Upper lobe of right lung (tissue), 1 donor: Measurements from ENCODE around the gene PDE11A. TPM values are rescaled to one million over a fixed set of nuclear protein-coding genes. Genes with fewer than 3 reads are reported as not detected.

Experiments
- ATAC-seq: fragments of 200-7000 bp; cut with Tn5 transposase; one replicate; pipeline ENCODE4 v1.9.1; 2020; ENCODE audit warnings: mild to moderate bottlenecking, moderate library complexity
- DNase-seq: peaks from one replicate; pipeline ENCODE4 v3.0.0-alpha.2; 2020
- H3K27ac ChIP-seq: fragments of 200-600 bp; one replicate; pipeline ENCODE4 v1.8.0; 2022
- H3K27me3 ChIP-seq: fragments of 200-600 bp; one replicate; pipeline ENCODE4 v1.8.0; 2022; ENCODE audit warnings: mild to moderate bottlenecking
- H3K36me3 ChIP-seq: fragments of 200-600 bp; one replicate; pipeline ENCODE4 v1.8.0; 2022
- H3K4me1 ChIP-seq: fragments of 200-600 bp; one replicate; pipeline ENCODE4 v1.8.0; 2022
- H3K4me3 ChIP-seq: fragments of 200-600 bp; one replicate; pipeline ENCODE4 v1.8.0; 2022; ENCODE audit warnings: mild to moderate bottlenecking
- H3K9me3 ChIP-seq: fragments of 200-600 bp; one replicate; pipeline ENCODE4 v1.8.0; 2022
- intact Hi-C: fragments of 100-400 bp; cut with DNase I; formaldehyde crosslinking; loops from one replicate; pipeline ENCODE4 v1.11.0; 2022
- total RNA-seq: library from RNA; stranded (reverse); fragmentation: NEBNext Ultra II Directional; extraction: Animal tissue kit (Norgen Biotek cat#: 25700); gene quantifications from one replicate; pipeline ENCODE4 v1.2.1, GENCODE V29; 2021
- TF ChIP-seq, protein P1 (sequence below): fragments of 200-600 bp; IDR thresholded peaks from one replicate; pipeline ENCODE4 v1.8.0; 2022; ENCODE audit warnings: antibody characterized with exemption
- donor health status: DM: no; HTN: yes; CAD: no; lungs with severe emphysema.

PDE11A gene
- total RNA-seq, 1 donor from 2014 or later = not detected

GRCh38 chr2:177600917-177601316, 471.7 kb downstream of the PDE11A start:
- DNase-seq (no peak), ATAC-seq (no peak)
- Histone ChIP-seq H3K27ac (no peak overlapping the region), H3K27me3 (no peaks in the 10 kb centered on the region), H3K4me3 (no peak overlapping the region), H3K4me1 (no peaks in the 10 kb centered on the region), H3K9me3 (no peaks in the 10 kb centered on the region), H3K36me3 (no peaks in the 10 kb centered on the region)
- TF ChIP-seq, protein P1, sequence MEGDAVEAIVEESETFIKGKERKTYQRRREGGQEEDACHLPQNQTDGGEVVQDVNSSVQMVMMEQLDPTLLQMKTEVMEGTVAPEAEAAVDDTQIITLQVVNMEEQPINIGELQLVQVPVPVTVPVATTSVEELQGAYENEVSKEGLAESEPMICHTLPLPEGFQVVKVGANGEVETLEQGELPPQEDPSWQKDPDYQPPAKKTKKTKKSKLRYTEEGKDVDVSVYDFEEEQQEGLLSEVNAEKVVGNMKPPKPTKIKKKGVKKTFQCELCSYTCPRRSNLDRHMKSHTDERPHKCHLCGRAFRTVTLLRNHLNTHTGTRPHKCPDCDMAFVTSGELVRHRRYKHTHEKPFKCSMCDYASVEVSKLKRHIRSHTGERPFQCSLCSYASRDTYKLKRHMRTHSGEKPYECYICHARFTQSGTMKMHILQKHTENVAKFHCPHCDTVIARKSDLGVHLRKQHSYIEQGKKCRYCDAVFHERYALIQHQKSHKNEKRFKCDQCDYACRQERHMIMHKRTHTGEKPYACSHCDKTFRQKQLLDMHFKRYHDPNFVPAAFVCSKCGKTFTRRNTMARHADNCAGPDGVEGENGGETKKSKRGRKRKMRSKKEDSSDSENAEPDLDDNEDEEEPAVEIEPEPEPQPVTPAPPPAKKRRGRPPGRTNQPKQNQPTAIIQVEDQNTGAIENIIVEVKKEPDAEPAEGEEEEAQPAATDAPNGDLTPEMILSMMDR = no peak
- intact Hi-C loops = no loop called here

DNA sequence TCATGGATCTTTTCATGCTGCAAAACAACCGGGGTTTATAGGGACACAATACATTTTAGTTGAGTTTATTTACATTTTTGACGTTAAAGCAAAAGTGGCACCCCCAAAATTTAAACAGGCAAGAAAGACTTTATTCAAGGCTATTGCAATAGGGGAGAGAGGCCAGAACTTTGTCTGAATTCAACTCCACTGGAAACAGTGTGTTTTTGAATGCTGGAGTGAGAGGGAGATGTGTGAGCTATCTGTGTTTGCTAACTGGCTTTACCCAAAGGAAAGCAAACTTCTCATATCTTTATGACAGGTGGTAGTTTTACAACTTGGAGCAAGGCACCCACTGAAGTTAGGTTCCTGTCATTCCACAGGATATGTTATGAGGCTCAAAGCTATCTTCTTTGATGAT, 472.6 kb downstream of the PDE11A start:
- TF ChIP-seq, protein P1 = no peak
- H3K9me3 ChIP-seq = no peaks in the 10 kb centered on the region
- DNase-seq (no peak), ATAC-seq (no peak)
- no peaks in the 10 kb centered on the region for H3K4me1 ChIP-seq
- H3K4me3 ChIP-seq = no peak overlapping the region
- intact Hi-C loops = no loop called here
- H3K36me3 ChIP-seq = no peaks in the 10 kb centered on the region
- H3K27ac ChIP-seq = no peak overlapping the region
- no peaks in the 10 kb centered on the region for H3K27me3 ChIP-seq

- Histone ChIP-seq H3K27ac (no peak overlapping the region), H3K4me3 (no peak overlapping the region), H3K36me3 (no peaks in the 10 kb centered on the region), H3K27me3 (no peaks in the 10 kb centered on the region), H3K9me3 (no peaks in the 10 kb centered on the region), H3K4me1 (no peaks in the 10 kb centered on the region)
- ATAC-seq (no peak), DNase-seq (no peak)
- TF ChIP-seq, protein P1 = no peak
- intact Hi-C loops = no loop called here
These were observed 473.4 kb downstream of the PDE11A start for GRCh38 chr2:177599139-177599688.

DNA sequence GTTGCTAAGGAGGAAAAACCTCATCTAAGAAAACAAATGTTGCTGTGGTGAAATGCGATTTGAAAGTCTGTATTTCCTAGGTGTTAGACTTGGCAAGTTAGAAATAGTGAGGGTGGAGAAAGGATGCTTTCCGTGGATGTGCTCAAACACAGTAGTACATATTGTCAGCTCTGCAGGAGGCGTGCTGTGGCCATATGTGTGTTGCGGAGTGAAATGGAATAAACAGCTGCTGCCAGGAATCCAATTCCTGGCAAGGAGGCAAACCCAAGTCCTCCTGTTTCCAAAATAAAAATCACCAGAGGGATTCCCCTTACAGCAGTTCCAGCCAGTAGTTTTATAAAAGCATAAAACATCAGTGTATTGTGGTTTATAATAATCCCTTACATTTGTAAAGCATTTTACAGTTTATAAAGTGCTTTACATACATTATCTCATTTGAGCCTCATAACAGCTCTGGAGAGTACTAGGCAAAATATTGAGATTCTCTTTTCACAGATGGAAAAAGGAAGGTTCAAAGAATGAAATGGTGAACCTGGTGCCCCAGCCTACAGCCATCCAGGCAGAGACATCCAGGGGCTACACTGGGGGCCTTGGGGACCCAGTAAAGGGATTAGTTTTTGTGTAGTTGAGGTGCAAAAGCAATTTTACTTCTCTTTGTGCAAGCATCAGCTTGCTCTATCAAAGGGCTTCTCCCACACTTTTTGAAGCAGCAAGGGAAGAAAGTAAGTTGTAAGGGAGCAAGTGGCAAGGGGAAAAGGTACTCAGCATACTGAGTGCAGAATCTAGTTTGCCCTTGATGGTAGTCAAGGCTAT, 474.0 kb downstream of the PDE11A start:
- Histone ChIP-seq H3K4me1 (no peaks in the 10 kb centered on the region), H3K36me3 (no peaks in the 10 kb centered on the region), H3K9me3 (no peaks in the 10 kb centered on the region), H3K27ac (no peak overlapping the region), H3K27me3 (no peaks in the 10 kb centered on the region), H3K4me3 (no peak overlapping the region)
- TF ChIP-seq, protein P1 = no peak
- intact Hi-C loops = no loop called here
- no peak for ATAC-seq
- DNase-seq = no peak

GRCh38 chr2:177597759-177598158, 474.8 kb downstream of the PDE11A start:
- H3K27me3 ChIP-seq = no peaks in the 10 kb centered on the region
- TF ChIP-seq, protein P1 = no peak
- no peaks in the 10 kb centered on the region for H3K36me3 ChIP-seq
- ATAC-seq (no peak), DNase-seq (no peak)
- no peak overlapping the region for H3K27ac ChIP-seq
- no peak overlapping the region for H3K4me3 ChIP-seq
- H3K9me3 ChIP-seq = no peaks in the 10 kb centered on the region
- H3K4me1 ChIP-seq = no peaks in the 10 kb centered on the region
- intact Hi-C loops = no loop called here
